Activated naive CD4-positive, alpha-beta T cell treated with anti-CD3 and anti-CD28 coated beads, Interleukin-2, amount 50 U/mL, for 72 hours (primary cell): ENCODE measurements around the gene RPS6KB1. TPM values are rescaled to one million over a fixed set of nuclear protein-coding genes. Genes with fewer than 3 reads are reported as not detected.
"Not testable (repeated sequence)": the region's sequence is repeated elsewhere in the genome, so short reads cannot be mapped to it uniquely, and the experiment has no call there.

Experiments used
- ATAC-seq, 2 donors: fragments of 150-1000 bp; cut with Tn5 transposase; 2 replicates each; pipeline ENCODE4 v1.10.0; 2021; ENCODE audit warnings: mild to moderate bottlenecking in 2 of 2, moderate library complexity in 2 of 2
- DNase-seq, 2 donors: peaks; one replicate each; pipeline ENCODE4 v3.0.0; 2021 to 2022; ENCODE audit warnings: low spot score in 2 of 2
- H3K27ac Mint-ChIP-seq, 2 donors: one replicate each; pipeline ENCODE4 v1.8.0; 2022; ENCODE audit warnings: mild to moderate bottlenecking in 2 of 2, mixed read lengths in 2 of 2
- H3K36me3 Mint-ChIP-seq, 2 donors: one replicate each; pipeline ENCODE4 v1.8.0; 2022; ENCODE audit warnings: mixed read lengths in 2 of 2
- H3K9me3 Mint-ChIP-seq, 2 donors: one replicate each; pipeline ENCODE4 v1.8.0; 2022; ENCODE audit warnings: mixed read lengths in 2 of 2
- total RNA-seq, 2 donors: library from RNA; stranded (reverse); gene quantifications; one replicate each; pipeline ENCODE4 v1.2.3, GENCODE V29; 2022

Gene RPS6KB1
- total RNA-seq, 2 donors from 2014 or later = 66.9 to 71.5 TPM

GRCh38 chr17:59962739-59963318, 69.9 kb downstream of the RPS6KB1 start:
- H3K27ac Mint-ChIP-seq = peak overlapping the region; percentile 24 to 93
- ATAC-seq = no peak
- no peaks in the 10 kb centered on the region for H3K9me3 Mint-ChIP-seq
- H3K36me3 Mint-ChIP-seq = peaks cover 18 to 39% of the 10 kb centered on the region in 2 donors
- DNase-seq = no peak

GRCh38 chr17:59963738-59964481, 71.0 kb downstream of the RPS6KB1 start:
- H3K36me3 Mint-ChIP-seq = peaks cover 18 to 31% of the 10 kb centered on the region in 2 donors
- ATAC-seq = peak; percentile 71 to 78

GRCh38 chr17:59964482-59965328, 71.8 kb downstream of the RPS6KB1 start, which contains the start of gene RNFT1:
RNFT1 (minus strand) TSS chr17:59964740; CDS start chr17:59964663, 77 bp downstream.
- H3K9me3 Mint-ChIP-seq = no peaks in the 10 kb centered on the region
- peak within 1 kb of the TSS; percentile 93 to 100 for H3K27ac Mint-ChIP-seq
- ATAC-seq (peak; percentile 78 to 88), DNase-seq (peak; percentile 88 to 98)
- peaks cover 18 to 23% of the 10 kb centered on the region in 2 donors for H3K36me3 Mint-ChIP-seq

More at GRCh38 chr17:59963738-59964481, 71.0 kb downstream of the RPS6KB1 start:
- Mint-ChIP-seq H3K9me3 (no peaks in the 10 kb centered on the region), H3K27ac (peak overlapping the region; percentile 93 to 100)
- peak in 1 of 2 donors; percentile 65 for DNase-seq

GRCh38 chr17:59971771-59972170, 78.8 kb downstream of the RPS6KB1 start:
- H3K9me3 Mint-ChIP-seq, DNase-seq, ATAC-seq, H3K36me3 Mint-ChIP-seq, H3K27ac Mint-ChIP-seq: not testable (repeated sequence)

GRCh38 chr17:59972778-59973177, 79.9 kb downstream of the RPS6KB1 start:
- H3K27ac Mint-ChIP-seq = no peak overlapping the region
- no peaks in the 10 kb centered on the region for H3K9me3 Mint-ChIP-seq
- ATAC-seq (no peak), DNase-seq (no peak)
- no peaks in the 10 kb centered on the region for H3K36me3 Mint-ChIP-seq

GRCh38 chr17:59973483-59973882, 80.6 kb downstream of the RPS6KB1 start:
- H3K9me3 Mint-ChIP-seq, ATAC-seq, H3K27ac Mint-ChIP-seq, DNase-seq, H3K36me3 Mint-ChIP-seq: not testable (repeated sequence)

GRCh38 chr17:59975166-59975565, 82.2 kb downstream of the RPS6KB1 start:
- not testable (repeated sequence) for H3K27ac Mint-ChIP-seq, H3K36me3 Mint-ChIP-seq, H3K9me3 Mint-ChIP-seq, ATAC-seq, DNase-seq

GRCh38 chr17:59996608-59997007, 103.7 kb downstream of the RPS6KB1 start:
- not testable (repeated sequence) for H3K27ac Mint-ChIP-seq, H3K9me3 Mint-ChIP-seq

More at GRCh38 chr17:59996608-59997007, 103.7 kb downstream of the RPS6KB1 start:
- ATAC-seq, H3K36me3 Mint-ChIP-seq, DNase-seq: not testable (repeated sequence)

Other genes starting within 250 kb of the RPS6KB1 start
- 10 to 100 TPM; 18.9 to 42.8 TPM for gene PTRH2, start 185.7 kb upstream of the RPS6KB1 start, total RNA-seq
- gene VMP1, start 185.5 kb upstream of the RPS6KB1 start, total RNA-seq = 100 to 1,000 TPM; 344 to 725 TPM
- gene TUBD1, start 178 bp upstream of the RPS6KB1 start, total RNA-seq = 10 to 100 TPM; 13.8 to 27.6 TPM
- gene RNFT1, start 71.6 kb downstream of the RPS6KB1 start, total RNA-seq = 10 to 100 TPM; 35.0 to 41.3 TPM
- 10 to 100 TPM; 33.4 to 33.9 TPM for gene HEATR6, start 185.8 kb downstream of the RPS6KB1 start, total RNA-seq